ENCODE data around the gene PNPLA6.
"Not testable (repeated sequence)": the region's sequence is repeated elsewhere in the genome, so short reads cannot be mapped to it uniquely, and the experiment has no call there.

Gene PNPLA6

GRCh38 chr19:7558667-7559066, 23.1 kb downstream of the PNPLA6 start:
- no peak for DNase-seq

- no peak for DNase-seq
These were observed 23.6 kb downstream of the PNPLA6 start for GRCh38 chr19:7559102-7559501.

- DNase-seq, result no peak
These were observed 24.7 kb downstream of the PNPLA6 start for GRCh38 chr19:7560255-7560654.

GRCh38 chr19:7561325-7561724, 25.8 kb downstream of the PNPLA6 start:
- DNase-seq, result no peak

GRCh38 chr19:7562646-7563393, 27.3 kb downstream of the PNPLA6 start:
- DNase-seq, result no peak

- DNase-seq, result no peak
These were observed 29.3 kb downstream of the PNPLA6 start for GRCh38 chr19:7564866-7565265.

- no peak for DNase-seq
These were observed 29.8 kb downstream of the PNPLA6 start for GRCh38 chr19:7565332-7565731.

GRCh38 chr19:7570761-7571160, 35.2 kb downstream of the PNPLA6 start:
- DNase-seq, result no peak

- DNase-seq, result no peak
These were observed 40.0 kb downstream of the PNPLA6 start for GRCh38 chr19:7575434-7576040.

- not testable (repeated sequence) for DNase-seq
These were observed 41.9 kb downstream of the PNPLA6 start for GRCh38 chr19:7577422-7577821.

GRCh38 chr19:7578127-7578526, 42.6 kb downstream of the PNPLA6 start:
- DNase-seq, result no peak

GRCh38 chr19:7579182-7579581, 43.7 kb downstream of the PNPLA6 start:
- no peak for DNase-seq

- no peak for DNase-seq
These were observed 46.9 kb downstream of the PNPLA6 start for GRCh38 chr19:7582446-7582845.

- no peak for DNase-seq
These were observed 54.3 kb downstream of the PNPLA6 start for GRCh38 chr19:7589822-7590221.

GRCh38 chr19:7590256-7590655, 54.7 kb downstream of the PNPLA6 start:
- DNase-seq, result no peak

- DNase-seq, result peak; percentile 84
These were observed 60.1 kb downstream of the PNPLA6 start, which contains the start of gene CAMSAP3 for GRCh38 chr19:7595466-7596133. Gene CAMSAP3, plus strand, starts transcription at chr19:7595863. Its CDS starts 140 bp downstream, at chr19:7596003.

- peak; percentile 50 for DNase-seq
These were observed 60.9 kb downstream of the PNPLA6 start for GRCh38 chr19:7596211-7596937.

- DNase-seq, result no peak
These were observed 62.2 kb downstream of the PNPLA6 start for GRCh38 chr19:7597689-7598088.

GRCh38 chr19:7598180-7598579, 62.7 kb downstream of the PNPLA6 start:
- DNase-seq, result no peak

GRCh38 chr19:7600721-7601120, 65.2 kb downstream of the PNPLA6 start:
- DNase-seq, result no peak

GRCh38 chr19:7602240-7602934, 66.9 kb downstream of the PNPLA6 start:
- no peak for DNase-seq

GRCh38 chr19:7602935-7603497, 67.5 kb downstream of the PNPLA6 start:
- DNase-seq, result no peak

Data from retina (tissue), 1 donor.